Heart left ventricle (tissue), 16 donors: Measurements from ENCODE around the gene HAX1. TPM values are rescaled to one million over a fixed set of nuclear protein-coding genes. Genes with fewer than 3 reads are reported as not detected.

Source experiments
- ATAC-seq, 4 donors: fragments of 200-7000 bp; cut with Tn5 transposase; one replicate each; pipeline ENCODE4 v1.9.1; 2020 to 2022; ENCODE audit warnings: moderate library complexity in 4 of 4, mild to moderate bottlenecking in 3 of 4, moderate number of reproducible peaks in 1 of 4
- DNase-seq, 5 donors: peaks; one replicate each; pipeline ENCODE4 v3.0.0-alpha.2; 2020
- H3K27ac ChIP-seq, 12 donors: fragments of 200-600 bp; sonication (generic) in 4 of 12; one replicate each; pipeline versions ENCODE4 v1.5.0 to v1.8.0; 2016 to 2022; ENCODE audit warnings: mild to moderate bottlenecking in 2 of 12
- H3K27me3 ChIP-seq, 9 donors: fragments of 200-600 bp; sonication (generic) in 2 of 9; one replicate each; pipeline versions ENCODE4 v1.5.1 to v1.8.0; 2016 to 2022; ENCODE audit warnings: mild to moderate bottlenecking in 3 of 9
- H3K36me3 ChIP-seq, 9 donors: fragments of 200-600 bp; sonication (generic) in 2 of 9; one replicate each; pipeline versions ENCODE4 v1.5.0 to v1.8.0; 2018 to 2022; ENCODE audit warnings: mild to moderate bottlenecking in 2 of 9
- H3K4me1 ChIP-seq, 12 donors: fragments of 200-600 bp; sonication (generic) in 4 of 12; one replicate each; pipeline versions ENCODE4 v1.5.0 to v1.8.0; 2016 to 2022; ENCODE audit warnings: mild to moderate bottlenecking in 3 of 12
- H3K4me3 ChIP-seq, 12 donors: fragments of 200-600 bp; sonication (generic) in 4 of 12; one replicate each; pipeline versions ENCODE4 v1.5.0 to v1.8.0; 2017 to 2022; ENCODE audit warnings: mild to moderate bottlenecking in 9 of 12, moderate library complexity in 4 of 12
- H3K9me3 ChIP-seq, 12 donors: fragments of 200-600 bp; sonication (generic) in 4 of 12; one replicate each; pipeline versions ENCODE4 v1.5.0 to v1.8.0; 2016 to 2022; ENCODE audit warnings: mild to moderate bottlenecking in 1 of 12
- POLR2A ChIP-seq, 2 donors: fragments of 450-650 bp; IDR thresholded peaks; one replicate each; pipeline ENCODE4 v1.6.1; 2017; ENCODE audit warnings: antibody characterized with exemption in 2 of 2, mild to moderate bottlenecking in 2 of 2, moderate library complexity in 2 of 2
- WGBS, 4 donors: extraction: QIAGEN DNeasy Blood & Tissue Kit in 2 of 4; methylation state at CpG; one replicate each; pipeline versions ENCODE4 v1.1.5 to v1.1.7; 2013 to 2018; 5-methylcytosine and 5-hydroxymethylcytosine counted together
- intact Hi-C, 10 donors: fragments of 100-400 bp; cut with DNase I; formaldehyde crosslinking; loops; one replicate each; pipeline versions ENCODE4 v1.11.1 to v1.14.2; 2022
- long read RNA-seq, 3 donors: library from polyadenylated mRNA; unstranded; transcript quantifications; one replicate each; pipeline ENCODE4 v2.0.0, GENCODE V29; 2020 to 2021
- polyA plus RNA-seq, 2 donors: library from polyadenylated mRNA; stranded (reverse); fragments of 200-250 nt; gene quantifications; one replicate each; pipeline ENCODE4 v1.2.3, GENCODE V29; 2013
- total RNA-seq, 9 donors: library from RNA; depleted of rRNA in 2 of 9; stranded (reverse); fragments of >200 nt in 2 of 9; fragmentation: NEBNext Ultra II Directional in 3 of 9; extraction: Animal tissue kit (Norgen Biotek cat#: 25700) in 3 of 9; gene quantifications; one replicate each; pipeline versions ENCODE4 v1.1.0 to v1.2.4, GENCODE V29; 2016 to 2023
- TF ChIP-seq, protein P1 (sequence below), 12 donors: fragments of 200-600 bp; sonication (generic) in 4 of 12; IDR thresholded peaks; one replicate each; pipeline versions ENCODE4 v1.5.0 to v1.8.0; 2018 to 2022; ENCODE audit warnings: antibody characterized with exemption in 12 of 12, mild to moderate bottlenecking in 5 of 12
- donor health status: ischemic (EF 13 %, LVEDD 7.1; RV severe dilation, severe dysfunction).
- donor health status: healthy with polysubstance abuse.
- donor health status: DM: no; HTN: yes; CAD: no.
- donor health status: DM: no; HTN: no; CAD: no.
- donor health status: ischemic (EF 25% LVEDD 6.9; RV normal size, moderate dysfunction).
- donor health status: ischemic (EF 25% LVEDD 5.7; RV mildly dilated, moderate dysfunction).
- donor health status: healthy.
- donor health status: DM: yes; HTN: yes; CAD: no.
- donor health status: ischemic (EF 35%, LVEDD 5.7; RV mildly dilated, moderate dysfunction).
- donor health status: nonischemic (EF 11% LVEDD 7.7; RV severe dilation, severe dysfunction).
- donor health status: DM: yes; HTN: yes; CAD: no.
- donor health status: PGD.
- donor health status: ischemic (EF 29% LVEDD 5.4; RV normal size, mild dysfunction).
- donor health status: nonischemic (EF 23%, LVEDD 6.1; RV moderate dilation, normal function).

Gene HAX1
- total RNA-seq: 100 to 1,000 TPM; 127 to 230 (median 165) TPM
- polyA plus RNA-seq: 100 to 1,000 TPM; 156 to 308 TPM
- long read RNA-seq, donor 1, transcript HAX1-201 (7 exons, 1,227 nt): major isoform, 142 of 182 reads
- long read RNA-seq, donor 1, partial matches to known transcripts: 27 of 182 reads
- long read RNA-seq, donor 1, other reads (novel, unspliced or antisense): 7 of 182 reads
- long read RNA-seq, donor 2, transcript HAX1-201 (7 exons, 1,227 nt): major isoform, 291 of 314 reads
- long read RNA-seq, donor 2, partial matches to known transcripts: 5 of 314 reads
- long read RNA-seq, donor 2, other reads (novel, unspliced or antisense): 9 of 314 reads
- long read RNA-seq, donor 3, transcript HAX1-201 (7 exons, 1,227 nt): major isoform, 97 of 127 reads
- long read RNA-seq, donor 3, partial matches to known transcripts: 20 of 127 reads
- long read RNA-seq, donor 3, other reads (novel, unspliced or antisense): 7 of 127 reads

DNA sequence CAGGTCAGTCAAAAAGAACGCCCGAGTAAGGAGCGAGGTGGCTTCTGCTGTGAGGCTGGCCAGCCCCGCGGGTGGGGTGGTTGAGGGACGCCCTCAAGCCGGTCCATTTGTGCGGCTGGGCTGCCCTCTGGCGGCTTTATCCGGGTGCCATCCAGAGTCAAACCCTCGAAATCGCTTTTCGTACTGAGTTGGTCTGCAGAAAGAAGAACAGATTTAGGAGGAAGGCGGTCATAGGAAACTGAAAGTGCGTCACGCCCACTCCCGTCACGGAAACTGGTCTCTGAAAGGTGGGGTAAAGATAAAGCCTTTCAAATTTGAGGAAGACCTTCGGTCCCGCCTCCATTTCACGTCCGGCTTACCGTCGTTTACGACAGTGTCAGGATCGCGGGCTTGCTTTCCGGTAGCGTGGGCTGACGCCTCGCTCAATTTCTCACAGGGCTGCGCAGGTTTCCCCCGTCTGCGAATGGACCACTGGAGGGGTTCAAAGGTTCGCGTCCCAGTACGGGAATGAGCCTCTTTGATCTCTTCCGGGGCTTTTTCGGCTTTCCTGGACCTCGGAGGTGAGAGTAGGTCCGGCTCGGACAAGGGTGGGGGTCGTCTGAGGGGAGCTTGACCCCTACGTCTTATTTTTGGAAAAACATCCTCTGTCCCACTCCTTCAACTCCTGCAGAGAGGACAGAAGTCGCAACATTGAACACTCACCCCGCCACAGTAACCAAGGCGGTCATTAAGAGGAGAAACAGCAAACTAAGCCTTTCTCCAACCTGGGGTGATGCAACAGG, at the start of gene HAX1:
HAX1 (plus strand) TSS at position 413 of the 782 bp plus-strand sequence; CDS start at position 508, 95 bp downstream.
- Histone ChIP-seq H3K4me1 (peaks cover 0 to 22% (median 12%) of the 10 kb centered on the region in 12 donors), H3K36me3 (peaks cover 0 to 71% (median 68%) of the 10 kb centered on the region in 9 donors), H3K27ac (peak within 1 kb of the TSS; percentile 69 to 97 (median 88)), H3K4me3 (peak within 1 kb of the TSS; percentile 45 to 99 (median 82)), H3K27me3 (no peaks in the 10 kb centered on the region), H3K9me3 (no peaks in the 10 kb centered on the region)
- peak in 1 of 2 donors; percentile 63 for TF ChIP-seq POLR2A (IDR thresholded peaks at IDR 0.05)
- TF ChIP-seq, protein P1, sequence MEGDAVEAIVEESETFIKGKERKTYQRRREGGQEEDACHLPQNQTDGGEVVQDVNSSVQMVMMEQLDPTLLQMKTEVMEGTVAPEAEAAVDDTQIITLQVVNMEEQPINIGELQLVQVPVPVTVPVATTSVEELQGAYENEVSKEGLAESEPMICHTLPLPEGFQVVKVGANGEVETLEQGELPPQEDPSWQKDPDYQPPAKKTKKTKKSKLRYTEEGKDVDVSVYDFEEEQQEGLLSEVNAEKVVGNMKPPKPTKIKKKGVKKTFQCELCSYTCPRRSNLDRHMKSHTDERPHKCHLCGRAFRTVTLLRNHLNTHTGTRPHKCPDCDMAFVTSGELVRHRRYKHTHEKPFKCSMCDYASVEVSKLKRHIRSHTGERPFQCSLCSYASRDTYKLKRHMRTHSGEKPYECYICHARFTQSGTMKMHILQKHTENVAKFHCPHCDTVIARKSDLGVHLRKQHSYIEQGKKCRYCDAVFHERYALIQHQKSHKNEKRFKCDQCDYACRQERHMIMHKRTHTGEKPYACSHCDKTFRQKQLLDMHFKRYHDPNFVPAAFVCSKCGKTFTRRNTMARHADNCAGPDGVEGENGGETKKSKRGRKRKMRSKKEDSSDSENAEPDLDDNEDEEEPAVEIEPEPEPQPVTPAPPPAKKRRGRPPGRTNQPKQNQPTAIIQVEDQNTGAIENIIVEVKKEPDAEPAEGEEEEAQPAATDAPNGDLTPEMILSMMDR (IDR thresholded peaks at IDR 0.05): peak; percentile 61 to 96 (median 80)
- ATAC-seq: peak; percentile 90 to 95 (median 93)
- intact Hi-C loops: loop anchor here in 8 of 10 donors (1.0 to 10.0 kb wide), 14 partner anchors 40 to 478 kb away; partner anchors contain the start of genes ATP8B2 (in 2 of the 8), RPS27 (in 2 of the 8) and UBAP2L (in 1 of the 8)
- peak; percentile 91 to 95 (median 94) for DNase-seq
- WGBS, 4 donors: 0 to 1% (median 1%) methylated on average over 46 to 47 of the region's 47 CpGs

DNA sequence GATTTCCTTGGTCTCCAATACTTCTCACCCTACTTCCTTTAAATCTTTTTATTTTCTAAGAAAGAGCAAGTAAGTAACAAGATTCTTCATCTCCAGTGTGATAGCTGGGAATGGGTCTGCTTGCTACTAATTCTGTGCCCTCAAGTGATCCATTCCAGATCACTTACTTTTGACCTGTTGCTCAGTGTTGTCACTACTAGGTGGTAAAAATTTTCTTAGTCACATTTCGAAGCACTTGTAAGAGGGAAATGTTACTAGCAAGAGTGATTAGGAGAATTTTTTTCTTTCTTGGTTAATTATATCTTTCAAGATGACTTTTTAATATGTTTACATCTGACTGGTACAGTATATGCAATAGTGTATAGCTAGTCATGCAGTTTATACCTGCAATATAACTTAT, 49.5 kb upstream of the HAX1 start:
- Histone ChIP-seq H3K27me3 (no peaks in the 10 kb centered on the region), H3K4me1 (peaks cover 7 to 56% (median 46%) of the 10 kb centered on the region in 12 donors), H3K9me3 (no peaks in the 10 kb centered on the region), H3K27ac (peak overlapping the region in 1 of 12 donors; percentile 100), H3K36me3 (peaks cover 0 to 49% (median 41%) of the 10 kb centered on the region in 9 donors), H3K4me3 (peak overlapping the region in 2 of 12 donors; percentile 75 to 79)
- ATAC-seq: no peak
- intact Hi-C loops: no loop called here
- TF ChIP-seq, protein P1 (IDR thresholded peaks at IDR 0.05): no peak
- TF ChIP-seq POLR2A (IDR thresholded peaks at IDR 0.05): no peak
- WGBS, 4 donors: 52 to 69% (median 61%) methylated on average over 1 of the region's 1 CpG
- DNase-seq: no peak

DNA sequence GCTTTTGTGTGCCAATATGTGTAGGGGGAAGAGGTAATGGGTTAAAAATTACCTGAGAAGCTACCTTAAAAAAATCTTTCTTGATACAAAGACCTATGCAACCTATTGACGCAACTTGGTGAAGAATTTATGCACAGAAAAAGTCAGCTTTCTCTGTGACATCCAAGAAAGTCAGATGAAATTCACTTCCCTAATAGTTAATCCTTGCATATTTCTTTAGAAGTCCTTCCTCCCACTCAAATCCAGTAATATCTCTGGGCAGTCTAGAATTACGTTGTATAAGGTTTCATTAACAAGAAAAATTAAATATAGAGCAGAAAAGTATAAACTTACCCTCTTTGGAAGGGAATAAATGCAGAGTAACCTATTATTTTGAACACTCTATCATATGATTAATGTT, 48.8 kb upstream of the HAX1 start:
- intact Hi-C loops: no loop called here
- H3K9me3 ChIP-seq: no peaks in the 10 kb centered on the region
- WGBS, 4 donors: 41 to 55% (median 54%) methylated on average over 2 of the region's 2 CpGs
- H3K4me1 ChIP-seq: peaks cover 7 to 49% (median 39%) of the 10 kb centered on the region in 12 donors
- no peak overlapping the region for H3K4me3 ChIP-seq
- DNase-seq (no peak), ATAC-seq (no peak)
- peak overlapping the region in 1 of 12 donors; percentile 28 for H3K27ac ChIP-seq
- TF ChIP-seq POLR2A (IDR thresholded peaks at IDR 0.05): no peak
- TF ChIP-seq, protein P1 (IDR thresholded peaks at IDR 0.05): no peak
- H3K27me3 ChIP-seq: no peaks in the 10 kb centered on the region
- peaks cover 1 to 49% (median 41%) of the 10 kb centered on the region in 9 donors for H3K36me3 ChIP-seq
